Measurements from ENCODE around the gene ARHGAP42. TPM values are rescaled to one million over a fixed set of nuclear protein-coding genes. Genes with fewer than 3 reads are reported as not detected.

Gene ARHGAP42
- total and polyA plus RNA-seq, 4 donors: 3.8 to 17.2 (median 12.0) TPM

DNA sequence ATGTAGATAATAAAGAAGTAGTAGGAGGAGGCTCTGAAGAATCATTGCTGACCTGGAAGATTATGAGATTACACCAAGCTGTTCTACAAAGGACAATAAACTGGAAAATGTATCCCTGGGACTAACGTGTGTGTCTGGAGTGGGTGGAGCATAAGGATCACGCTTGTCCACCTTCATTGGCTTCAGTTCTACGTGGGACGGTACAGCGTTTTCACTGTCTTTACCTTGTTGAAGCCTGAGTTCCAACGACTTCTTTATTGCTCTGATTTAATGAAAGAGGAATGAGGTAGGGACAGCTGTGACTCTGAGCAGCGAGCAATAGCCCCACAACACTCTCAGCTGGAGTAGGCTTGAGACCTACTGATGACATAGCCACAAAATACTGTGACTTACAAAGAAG is 87.0 kb downstream of the ARHGAP42 start:
- TF ChIP-seq SP1 (IDR thresholded peaks at IDR 0.05) (no peak), CTCF (IDR thresholded peaks at IDR 0.05; ENCODE audit: low read depth, low read length, missing input control) (no peak), NR2F2 (IDR thresholded peaks at IDR 0.05) (no peak), HNF4A (conservative IDR thresholded peaks at IDR 0.05) (no peak), JUND (IDR thresholded peaks at IDR 0.05) (no peak), EGR1 (IDR thresholded peaks at IDR 0.05; ENCODE audit: low read depth in 2 of 2) (no peak), RXRA (IDR thresholded peaks at IDR 0.05) (no peak), TAF1 (conservative IDR thresholded peaks at IDR 0.05) (no peak), FOXA2 (IDR thresholded peaks at IDR 0.05) (no peak), RAD21 (IDR thresholded peaks at IDR 0.05) (no peak), HNF4G (IDR thresholded peaks at IDR 0.05) (no peak), FOXA1 (IDR thresholded peaks at IDR 0.05) (no peak), GABPA (IDR thresholded peaks at IDR 0.05 in 1 of 2, conservative IDR thresholded peaks at IDR 0.05 in 1 of 2) (no peak), REST (IDR thresholded peaks at IDR 0.05) (no peak), YY1 (IDR thresholded peaks at IDR 0.05) (no peak)
- TF ChIP-seq, protein P1, sequence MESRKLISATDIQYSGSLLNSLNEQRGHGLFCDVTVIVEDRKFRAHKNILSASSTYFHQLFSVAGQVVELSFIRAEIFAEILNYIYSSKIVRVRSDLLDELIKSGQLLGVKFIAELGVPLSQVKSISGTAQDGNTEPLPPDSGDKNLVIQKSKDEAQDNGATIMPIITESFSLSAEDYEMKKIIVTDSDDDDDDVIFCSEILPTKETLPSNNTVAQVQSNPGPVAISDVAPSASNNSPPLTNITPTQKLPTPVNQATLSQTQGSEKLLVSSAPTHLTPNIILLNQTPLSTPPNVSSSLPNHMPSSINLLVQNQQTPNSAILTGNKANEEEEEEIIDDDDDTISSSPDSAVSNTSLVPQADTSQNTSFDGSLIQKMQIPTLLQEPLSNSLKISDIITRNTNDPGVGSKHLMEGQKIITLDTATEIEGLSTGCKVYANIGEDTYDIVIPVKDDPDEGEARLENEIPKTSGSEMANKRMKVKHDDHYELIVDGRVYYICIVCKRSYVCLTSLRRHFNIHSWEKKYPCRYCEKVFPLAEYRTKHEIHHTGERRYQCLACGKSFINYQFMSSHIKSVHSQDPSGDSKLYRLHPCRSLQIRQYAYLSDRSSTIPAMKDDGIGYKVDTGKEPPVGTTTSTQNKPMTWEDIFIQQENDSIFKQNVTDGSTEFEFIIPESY (IDR thresholded peaks at IDR 0.05): no peak
- TF ChIP-seq, protein P2, sequence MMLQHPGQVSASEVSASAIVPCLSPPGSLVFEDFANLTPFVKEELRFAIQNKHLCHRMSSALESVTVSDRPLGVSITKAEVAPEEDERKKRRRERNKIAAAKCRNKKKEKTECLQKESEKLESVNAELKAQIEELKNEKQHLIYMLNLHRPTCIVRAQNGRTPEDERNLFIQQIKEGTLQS (IDR thresholded peaks at IDR 0.05): no peak
- TF ChIP-seq, protein P3, sequence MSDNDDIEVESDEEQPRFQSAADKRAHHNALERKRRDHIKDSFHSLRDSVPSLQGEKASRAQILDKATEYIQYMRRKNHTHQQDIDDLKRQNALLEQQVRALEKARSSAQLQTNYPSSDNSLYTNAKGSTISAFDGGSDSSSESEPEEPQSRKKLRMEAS (IDR thresholded peaks at IDR 0.05): no peak
- no peaks in the 10 kb centered on the region for H3K27me3 ChIP-seq (ENCODE audit: control insufficient read depth in 4 of 4, insufficient read depth in 4 of 4, low read length in 3 of 4)
- peaks cover 5 to 23% (median 18%) of the 10 kb centered on the region in 4 donors for H3K4me1 ChIP-seq (ENCODE audit: control insufficient read depth in 4 of 4, insufficient read depth in 4 of 4, low read length in 3 of 4)
- no peaks in the 10 kb centered on the region for H3K9me3 ChIP-seq (ENCODE audit: control insufficient read depth in 4 of 4, low read length in 3 of 4)
- no peak for DNase-seq (ENCODE audit: low spot score)
- H3K4me3 ChIP-seq (ENCODE audit: low read depth in 1 of 3, low read length in 3 of 3): no peak overlapping the region
- H3K27ac ChIP-seq (ENCODE audit: low read depth in 1 of 2, low read length in 2 of 2): no peak overlapping the region
- peaks cover 0 to 6% (median 1%) of the 10 kb centered on the region in 4 donors for H3K36me3 ChIP-seq (ENCODE audit: control insufficient read depth in 4 of 4, insufficient read depth in 3 of 4, low read depth in 1 of 4, low read length in 3 of 4)
- 87% methylated on average over 7 of the region's 7 CpGs for WGBS
- H3K9ac ChIP-seq (ENCODE audit: low read depth in 1 of 2, low read length in 2 of 2): no peak overlapping the region

All from liver (tissue), 9 donors.